Peyer's patch (tissue), 4 donors: ENCODE measurements around the gene ASTL.

Source experiments
- POLR2A ChIP-seq, 2 donors: fragments of 450-650 bp; IDR thresholded peaks; one replicate each; pipeline ENCODE4 v1.5.1; 2017; ENCODE audit warnings: antibody characterized with exemption in 2 of 2, mild to moderate bottlenecking in 2 of 2, moderate library complexity in 2 of 2
- TF ChIP-seq, protein P1 (sequence below), 6 experiments: fragments of 450-650 bp in 4 of 6; fragments of 200-600 bp in 2 of 6; sonication (generic) in 1 of 6; IDR thresholded peaks; one replicate each; pipeline ENCODE4 v1.5.1; 2017 to 2019; ENCODE audit warnings: antibody characterized with exemption in 6 of 6, mild to moderate bottlenecking in 3 of 6, moderate library complexity in 1 of 6

DNA sequence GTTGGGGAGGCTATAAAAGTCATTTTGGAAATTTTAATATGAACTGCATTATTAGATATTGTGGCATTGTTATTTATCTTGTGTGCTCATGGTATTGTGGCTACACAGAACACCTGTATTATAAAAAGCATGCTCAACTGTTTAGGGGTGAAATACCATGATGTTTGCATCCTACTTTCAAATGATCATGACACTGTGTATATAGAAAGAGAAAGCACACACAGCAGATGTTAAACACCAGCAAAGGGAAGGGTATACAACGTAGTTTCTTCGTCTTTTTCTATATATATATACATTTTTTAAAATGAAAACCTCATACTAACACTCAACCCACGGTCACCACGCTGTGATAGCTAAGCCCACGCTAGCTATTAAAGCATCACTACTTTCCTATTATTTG, 43.2 kb upstream of the ASTL start:
- TF ChIP-seq, protein P1, sequence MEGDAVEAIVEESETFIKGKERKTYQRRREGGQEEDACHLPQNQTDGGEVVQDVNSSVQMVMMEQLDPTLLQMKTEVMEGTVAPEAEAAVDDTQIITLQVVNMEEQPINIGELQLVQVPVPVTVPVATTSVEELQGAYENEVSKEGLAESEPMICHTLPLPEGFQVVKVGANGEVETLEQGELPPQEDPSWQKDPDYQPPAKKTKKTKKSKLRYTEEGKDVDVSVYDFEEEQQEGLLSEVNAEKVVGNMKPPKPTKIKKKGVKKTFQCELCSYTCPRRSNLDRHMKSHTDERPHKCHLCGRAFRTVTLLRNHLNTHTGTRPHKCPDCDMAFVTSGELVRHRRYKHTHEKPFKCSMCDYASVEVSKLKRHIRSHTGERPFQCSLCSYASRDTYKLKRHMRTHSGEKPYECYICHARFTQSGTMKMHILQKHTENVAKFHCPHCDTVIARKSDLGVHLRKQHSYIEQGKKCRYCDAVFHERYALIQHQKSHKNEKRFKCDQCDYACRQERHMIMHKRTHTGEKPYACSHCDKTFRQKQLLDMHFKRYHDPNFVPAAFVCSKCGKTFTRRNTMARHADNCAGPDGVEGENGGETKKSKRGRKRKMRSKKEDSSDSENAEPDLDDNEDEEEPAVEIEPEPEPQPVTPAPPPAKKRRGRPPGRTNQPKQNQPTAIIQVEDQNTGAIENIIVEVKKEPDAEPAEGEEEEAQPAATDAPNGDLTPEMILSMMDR (IDR thresholded peaks at IDR 0.05), result no peak
- TF ChIP-seq POLR2A (IDR thresholded peaks at IDR 0.05), result no peak
